Sigmoid colon (tissue), 3 donors: ENCODE measurements around the gene RASD2.

Experiments used
- CTCF ChIP-seq, 4 experiments: fragments of 450-650 bp in 3 of 4; fragments of 200-600 bp in 1 of 4; IDR thresholded peaks; one replicate each; pipeline ENCODE4 v1.5.1; 2016 to 2019; ENCODE audit warnings: antibody characterized with exemption in 4 of 4, mild to moderate bottlenecking in 3 of 4, moderate library complexity in 2 of 4
- POLR2A ChIP-seq, 2 donors: fragments of 450-650 bp; IDR thresholded peaks; one replicate each; pipeline ENCODE4 v1.6.1; 2016; ENCODE audit warnings: antibody characterized with exemption in 2 of 2, mild to moderate bottlenecking in 2 of 2, moderate library complexity in 2 of 2

- TF ChIP-seq CTCF (IDR thresholded peaks at IDR 0.05) (no peak), POLR2A (IDR thresholded peaks at IDR 0.05) (no peak)
These were observed 31.9 kb downstream of the RASD2 start for GRCh38 chr22:35572556-35572955.
